Keratinocyte (primary cell): ENCODE results near the gene RSPH1.

Experiments
- CTCF ChIP-seq, 3 experiments: IDR thresholded peaks in 1 of 3; conservative IDR thresholded peaks in 1 of 3; optimal IDR thresholded peaks in 1 of 3; 2 replicates in 2 of 3; 3 replicates in 1 of 3; pipeline versions ENCODE3 to v1.5.1; 2011; ENCODE audit warnings: low read length in 3 of 3, mild to moderate bottlenecking in 3 of 3, moderate library complexity in 2 of 3, control low read depth in 1 of 3, inconsistent platforms in 1 of 3; ENCODE audit not compliant: insufficient read depth in 2 of 3; ENCODE audit errors: extremely low read depth in 1 of 3
- EZH2 ChIP-seq: IDR thresholded peaks from one replicate; pipeline ENCODE4 v1.6.1; 2012; ENCODE audit warnings: inconsistent platforms, mild to moderate bottlenecking, low read length, moderate library complexity

DNA sequence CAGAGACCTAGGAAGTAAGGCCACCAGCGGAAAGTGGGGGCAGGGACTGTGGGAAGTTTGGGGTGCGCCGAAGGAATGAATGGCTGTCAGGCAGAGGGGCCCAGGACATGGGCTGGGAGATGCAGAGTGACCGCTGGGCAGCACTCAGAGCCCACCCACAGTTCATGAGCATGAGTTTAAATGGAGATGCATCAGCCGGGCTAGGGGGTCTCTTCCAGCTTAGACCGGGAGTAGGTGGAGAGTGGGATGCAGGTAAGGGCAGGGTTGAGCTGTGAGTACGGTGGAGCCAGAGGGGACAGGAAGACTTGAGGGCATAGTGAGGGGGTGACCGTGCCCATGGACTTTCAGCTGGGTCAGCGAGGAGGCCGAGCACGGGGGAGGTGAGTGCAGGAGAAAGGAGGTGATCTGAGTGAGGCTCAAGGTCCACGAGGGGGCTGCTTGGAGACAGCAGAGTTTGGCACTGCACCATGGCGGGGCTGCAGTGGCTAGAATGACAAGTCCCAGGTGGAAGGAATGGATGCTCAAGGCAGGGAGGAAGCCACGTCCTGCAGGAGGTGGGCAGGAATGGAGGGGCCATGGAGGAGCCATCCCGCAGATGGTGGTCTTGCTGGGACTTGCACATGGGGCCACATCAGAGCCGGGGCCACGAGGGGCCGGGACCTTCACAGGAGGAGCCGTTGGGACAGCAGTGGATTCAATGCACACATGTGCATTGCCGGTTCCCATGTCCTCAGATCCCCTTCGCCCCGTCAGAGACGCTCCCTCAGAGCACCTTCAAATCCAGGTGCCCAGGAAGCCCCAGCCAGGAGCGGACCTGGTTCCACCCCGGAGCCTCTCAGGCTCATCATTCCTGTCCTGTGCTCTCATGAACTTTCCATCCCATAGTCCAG lies 57.5 kb downstream of the RSPH1 start:
- TF ChIP-seq EZH2 (no peak), CTCF (optimal IDR thresholded peaks at IDR 0.05 in 1 of 3, IDR thresholded peaks at IDR 0.05 in 1 of 3, conservative IDR thresholded peaks at IDR 0.05 in 1 of 3; ENCODE audit: extremely low read depth in 1 of 3, insufficient read depth in 2 of 3, low read length in 3 of 3) (no peak)
